BLaER1 (cell line): ENCODE results near the gene PAM.
"Not testable (repeated sequence)": the region's sequence is repeated elsewhere in the genome, so short reads cannot be mapped to it uniquely, and the experiment has no call there.

ENCODE experiments used
- H3K27ac ChIP-seq: shearing (Covaris generic); formaldehyde crosslinking; 2 replicates; pipeline ENCODE4 v1.8.1; 2022
- H3K27me3 ChIP-seq: shearing (Covaris generic); formaldehyde crosslinking; 2 replicates; pipeline ENCODE4 v1.8.1; 2022
- H3K36me3 ChIP-seq: shearing (Covaris generic); formaldehyde crosslinking; 2 replicates; pipeline ENCODE4 v1.8.1; 2022
- H3K4me1 ChIP-seq: shearing (Covaris generic); formaldehyde crosslinking; 2 replicates; pipeline ENCODE4 v1.8.1; 2022
- H3K4me2 ChIP-seq: shearing (Covaris generic); formaldehyde crosslinking; 2 replicates; pipeline ENCODE4 v1.8.1; 2022
- H3K4me3 ChIP-seq: shearing (Covaris generic); formaldehyde crosslinking; 2 replicates; pipeline ENCODE4 v1.8.1; 2022
- H3K9ac ChIP-seq: shearing (Covaris generic); formaldehyde crosslinking; 2 replicates; pipeline ENCODE4 v1.8.1; 2022
- H3K9me3 ChIP-seq: shearing (Covaris generic); formaldehyde crosslinking; 2 replicates; pipeline ENCODE4 v1.8.1; 2022
- H4K20me1 ChIP-seq: shearing (Covaris generic); formaldehyde crosslinking; 2 replicates; pipeline ENCODE4 v1.8.1; 2022
- Cebpa-rat ChIP-seq: shearing (Covaris generic); IDR thresholded peaks from 2 replicates; pipeline ENCODE4 v1.8.1; 2022

PAM gene

GRCh38 chr5:103036601-103037000 is 281.5 kb downstream of the PAM start:
- H3K4me2 ChIP-seq: no peak overlapping the region
- H3K27ac ChIP-seq: no peak overlapping the region
- H3K9me3 ChIP-seq: peaks cover 29% of the 10 kb centered on the region
- no peak overlapping the region for H3K4me3 ChIP-seq
- H3K9ac ChIP-seq: no peak overlapping the region
- TF ChIP-seq Cebpa-rat: no peak
- H3K4me1 ChIP-seq: 0 out of 2 replicates have a peak, but pooled peaks cover under 1% of the 10 kb centered on the region
- H4K20me1 ChIP-seq: no peaks in the 10 kb centered on the region
- no peaks in the 10 kb centered on the region for H3K27me3 ChIP-seq
- H3K36me3 ChIP-seq: peaks cover 22% of the 10 kb centered on the region

GRCh38 chr5:103037673-103038455 is 282.8 kb downstream of the PAM start:
- H3K9me3 ChIP-seq: peaks cover 22% of the 10 kb centered on the region
- H3K27me3 ChIP-seq: no peaks in the 10 kb centered on the region
- peaks cover 15% of the 10 kb centered on the region; the same call in 1 of the 2 replicates for H3K36me3 ChIP-seq
- no peaks in the 10 kb centered on the region for H3K4me1 ChIP-seq
- no peak overlapping the region for H3K4me3 ChIP-seq
- H4K20me1 ChIP-seq: no peaks in the 10 kb centered on the region
- H3K27ac ChIP-seq: no peak overlapping the region
- H3K9ac ChIP-seq: no peak overlapping the region
- H3K4me2 ChIP-seq: no peak overlapping the region
- TF ChIP-seq Cebpa-rat: no peak

- Histone ChIP-seq H4K20me1 (no peaks in the 10 kb centered on the region), H3K27me3 (no peaks in the 10 kb centered on the region)
- TF ChIP-seq Cebpa-rat: no peak
Measured at GRCh38 chr5:103041071-103041676, 286.1 kb downstream of the PAM start.

DNA sequence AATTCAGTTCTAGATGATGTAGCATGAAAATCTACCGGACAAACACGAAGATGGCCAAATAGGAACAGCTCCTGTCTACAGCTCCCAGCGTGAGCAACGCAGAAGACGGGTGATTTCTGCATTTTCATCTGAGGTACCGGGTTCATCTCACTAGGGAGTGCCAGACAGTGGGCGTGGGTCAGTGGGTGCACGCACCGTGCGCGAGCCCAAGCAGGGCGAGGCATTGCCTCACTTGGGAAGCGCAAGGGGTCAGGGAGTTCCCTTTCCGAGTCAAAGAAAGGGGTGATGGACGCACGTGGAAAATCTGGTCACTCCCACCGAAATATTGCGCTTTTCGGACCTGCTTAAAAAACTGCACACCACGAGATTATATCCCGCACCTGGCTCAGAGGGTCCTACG is 291.6 kb downstream of the PAM start:
- not testable (repeated sequence) for H3K4me1 ChIP-seq, H3K27me3 ChIP-seq, H3K9me3 ChIP-seq, H3K4me3 ChIP-seq, H4K20me1 ChIP-seq, H3K9ac ChIP-seq, H3K27ac ChIP-seq, H3K36me3 ChIP-seq, H3K4me2 ChIP-seq

More at GRCh38 chr5:103041071-103041676, 286.1 kb downstream of the PAM start:
- Histone ChIP-seq H3K27ac (no peak overlapping the region), H3K9me3 (no peaks in the 10 kb centered on the region), H3K4me2 (no peak overlapping the region), H3K4me1 (no peaks in the 10 kb centered on the region), H3K36me3 (no peaks in the 10 kb centered on the region), H3K9ac (no peak overlapping the region), H3K4me3 (no peak overlapping the region)

DNA sequence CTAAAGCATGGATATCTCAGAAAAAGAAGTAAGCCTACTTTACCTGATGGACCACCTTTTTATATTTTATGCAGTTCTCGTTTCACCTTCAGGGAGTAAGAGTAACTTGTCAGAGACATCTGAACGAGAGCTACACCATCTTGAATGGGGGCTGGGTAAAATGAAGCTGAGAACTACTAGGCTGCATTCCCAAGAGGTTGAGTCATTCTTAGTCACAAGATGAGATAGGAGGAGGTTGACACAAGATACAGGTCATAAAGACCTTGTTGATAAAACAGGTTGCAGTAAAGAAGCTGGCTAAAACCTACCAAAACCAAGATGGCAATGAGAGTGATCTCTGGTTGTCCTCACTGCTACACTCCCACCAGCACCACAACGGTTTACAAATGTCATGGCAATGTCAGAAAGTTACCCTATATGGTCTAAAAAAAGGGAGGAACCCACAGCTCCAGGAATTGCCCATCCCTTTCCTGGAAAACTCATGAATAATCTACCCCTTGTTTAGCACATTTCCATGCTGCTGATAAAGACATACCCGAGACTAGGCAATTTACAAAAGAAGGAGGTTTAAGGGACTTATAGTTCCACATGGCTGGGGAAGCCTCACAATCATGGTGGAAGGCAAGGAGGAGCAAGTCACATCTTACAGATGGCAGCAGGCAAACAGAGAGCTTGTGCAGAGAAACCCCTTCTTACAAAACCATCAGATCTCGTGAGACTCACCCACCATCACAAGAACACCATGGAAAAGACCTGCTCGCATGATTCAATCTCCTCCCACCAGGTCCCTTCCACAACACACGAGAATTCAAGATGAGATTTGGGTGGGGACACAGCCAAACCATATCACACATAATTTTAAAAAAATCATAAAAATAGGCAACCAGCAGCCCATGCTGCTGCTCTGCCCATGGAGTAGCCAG is 302.4 kb downstream of the PAM start:
- H4K20me1 ChIP-seq: no peaks in the 10 kb centered on the region
- H3K9me3 ChIP-seq: no peaks in the 10 kb centered on the region
- H3K4me2 ChIP-seq: no peak overlapping the region
- H3K27ac ChIP-seq: no peak overlapping the region
- no peak for TF ChIP-seq Cebpa-rat
- no peak overlapping the region for H3K4me3 ChIP-seq
- no peaks in the 10 kb centered on the region for H3K4me1 ChIP-seq
- H3K9ac ChIP-seq: no peak overlapping the region
- H3K36me3 ChIP-seq: no peaks in the 10 kb centered on the region
- no peaks in the 10 kb centered on the region for H3K27me3 ChIP-seq

- Histone ChIP-seq H3K27me3 (no peaks in the 10 kb centered on the region), H3K4me2 (no peak overlapping the region), H3K4me3 (no peak overlapping the region), H3K27ac (no peak overlapping the region), H3K36me3 (no peaks in the 10 kb centered on the region), H3K9me3 (no peaks in the 10 kb centered on the region), H3K9ac (no peak overlapping the region), H4K20me1 (no peaks in the 10 kb centered on the region), H3K4me1 (no peaks in the 10 kb centered on the region)
- TF ChIP-seq Cebpa-rat: no peak
Measured at GRCh38 chr5:103059525-103059924, 304.4 kb downstream of the PAM start.

GRCh38 chr5:103060424-103060954 is 305.4 kb downstream of the PAM start:
- TF ChIP-seq Cebpa-rat: no peak
- Histone ChIP-seq H3K27ac (no peak overlapping the region), H3K9ac (no peak overlapping the region), H3K9me3 (no peaks in the 10 kb centered on the region), H3K4me3 (no peak overlapping the region), H3K27me3 (no peaks in the 10 kb centered on the region), H3K4me1 (no peaks in the 10 kb centered on the region), H3K36me3 (no peaks in the 10 kb centered on the region), H3K4me2 (no peak overlapping the region), H4K20me1 (no peaks in the 10 kb centered on the region)

DNA sequence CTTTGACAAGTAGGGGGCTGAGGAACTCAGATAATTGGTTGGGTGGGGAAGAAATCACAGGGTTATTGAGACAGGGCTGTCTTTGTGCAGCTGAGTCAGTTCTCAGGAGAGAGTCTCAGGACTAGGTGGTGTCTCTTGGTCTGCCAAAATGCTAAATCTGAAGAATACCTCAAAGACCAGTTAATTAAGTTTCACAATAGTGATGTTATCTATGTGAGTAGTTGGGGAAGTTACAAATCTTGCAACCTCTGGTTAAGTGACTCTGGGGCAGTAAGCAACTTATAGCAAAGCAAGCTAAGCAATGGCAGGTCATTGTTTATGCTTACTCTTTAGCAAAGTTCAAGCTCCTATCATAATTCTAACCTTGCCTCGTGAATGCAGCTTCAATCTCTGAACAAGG is 311.2 kb downstream of the PAM start:
- Histone ChIP-seq H3K4me1 (no peaks in the 10 kb centered on the region), H3K4me2 (no peak overlapping the region), H3K4me3 (no peak overlapping the region), H3K9ac (no peak overlapping the region), H4K20me1 (no peaks in the 10 kb centered on the region), H3K27me3 (no peaks in the 10 kb centered on the region), H3K9me3 (no peaks in the 10 kb centered on the region), H3K36me3 (no peaks in the 10 kb centered on the region), H3K27ac (no peak overlapping the region)
- TF ChIP-seq Cebpa-rat: no peak

DNA sequence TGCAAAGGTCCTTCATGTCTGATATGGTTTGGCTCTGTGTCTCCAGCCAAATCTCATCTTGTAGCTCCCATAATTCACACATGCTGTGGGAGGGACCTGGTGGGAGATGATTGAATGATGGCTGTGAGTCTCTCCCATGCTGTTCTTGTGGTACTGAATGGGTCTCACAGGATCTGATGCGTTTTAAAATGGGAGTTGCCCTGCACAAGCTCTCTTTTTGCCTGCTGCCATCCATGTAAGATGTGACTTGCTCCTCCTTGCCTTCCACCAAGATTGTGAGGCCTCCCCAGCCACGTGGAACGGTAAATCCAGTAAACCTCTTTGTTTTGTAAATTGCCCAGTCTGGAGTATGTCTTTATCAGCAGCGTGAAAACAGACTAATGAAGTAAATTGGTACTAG is 318.4 kb downstream of the PAM start:
- not testable (repeated sequence) for H3K27ac ChIP-seq, H3K4me2 ChIP-seq, H4K20me1 ChIP-seq, H3K4me3 ChIP-seq, H3K27me3 ChIP-seq, H3K4me1 ChIP-seq, H3K36me3 ChIP-seq, H3K9ac ChIP-seq
- H3K9me3 ChIP-seq: peaks cover 55% of the 10 kb centered on the region
